Stimulated activated CD8-positive, alpha-beta memory T cell treated with anti-CD3 and anti-CD28 coated beads, Interleukin-4, amount 100 ng/mL, for 4 hours (primary cell): ENCODE data around the gene AMFR.

ENCODE experiments used
- DNase-seq, 2 donors: peaks; one replicate each; pipeline ENCODE4 v3.0.0-alpha.2; 2020; ENCODE audit warnings: low read depth in 2 of 2, low spot score in 1 of 2

The AMFR gene

DNA sequence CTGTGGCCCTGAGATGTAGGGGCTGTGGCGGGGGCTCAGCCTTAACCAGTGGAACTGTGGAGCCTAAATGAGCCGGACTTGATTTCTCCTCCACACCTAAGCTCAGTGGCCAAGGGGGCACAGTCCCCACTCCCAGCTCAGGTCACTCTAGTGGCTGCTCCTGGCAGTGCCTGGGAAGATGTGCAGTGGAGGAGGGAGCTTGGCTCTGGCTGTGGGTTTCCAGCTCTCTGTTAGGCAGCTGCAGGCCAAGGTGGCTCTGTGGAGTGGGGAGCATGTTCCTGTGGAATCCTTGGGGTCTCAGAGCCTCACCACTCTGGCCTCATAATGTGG, 76.3 kb downstream of the AMFR start:
- no peak for DNase-seq

DNA sequence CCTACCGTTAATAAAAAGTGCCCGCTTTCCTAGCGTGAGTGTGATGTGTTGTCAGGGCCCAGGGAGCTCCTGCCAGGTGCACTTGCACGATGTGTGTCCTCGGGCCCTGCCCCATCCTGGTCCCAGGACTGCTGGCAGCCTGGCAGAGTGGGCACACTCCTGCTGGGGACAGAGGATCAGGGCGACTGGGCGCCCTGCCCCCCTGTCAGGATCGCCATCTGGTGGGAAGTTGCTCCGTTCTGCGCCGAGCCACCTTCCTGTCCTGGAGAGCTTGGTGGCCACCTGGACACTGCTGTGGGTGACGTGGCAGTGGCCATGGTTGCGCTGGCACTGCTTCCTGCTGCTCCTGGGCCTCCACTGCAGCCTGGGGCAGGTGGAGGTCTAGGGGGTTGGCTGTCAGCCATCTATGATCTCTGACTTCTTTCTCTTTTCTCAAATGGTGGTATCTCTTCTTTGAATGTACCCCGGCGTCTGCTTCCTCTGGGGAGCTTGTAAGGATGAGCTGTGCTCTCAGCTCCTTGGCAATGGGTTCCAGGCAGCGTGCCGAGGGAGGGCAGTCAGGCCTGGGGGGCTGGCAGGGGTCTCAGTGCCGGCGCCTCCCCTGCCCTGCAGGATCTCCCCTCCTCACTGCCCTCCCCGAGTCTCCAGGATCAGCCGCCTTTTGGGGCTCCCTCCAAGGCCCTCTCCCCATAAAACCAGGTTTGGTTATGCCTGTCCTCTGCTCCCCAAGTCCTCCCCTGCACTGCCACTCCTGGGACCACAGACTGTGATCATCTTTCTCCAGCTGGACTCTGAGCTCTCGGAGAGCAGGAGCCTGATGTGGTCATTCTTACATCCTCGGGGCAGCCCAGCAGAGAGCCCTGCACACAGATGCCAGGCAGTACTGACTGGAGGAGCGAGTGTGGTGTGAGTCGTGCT, 76.9 kb downstream of the AMFR start:
- no peak for DNase-seq

DNA sequence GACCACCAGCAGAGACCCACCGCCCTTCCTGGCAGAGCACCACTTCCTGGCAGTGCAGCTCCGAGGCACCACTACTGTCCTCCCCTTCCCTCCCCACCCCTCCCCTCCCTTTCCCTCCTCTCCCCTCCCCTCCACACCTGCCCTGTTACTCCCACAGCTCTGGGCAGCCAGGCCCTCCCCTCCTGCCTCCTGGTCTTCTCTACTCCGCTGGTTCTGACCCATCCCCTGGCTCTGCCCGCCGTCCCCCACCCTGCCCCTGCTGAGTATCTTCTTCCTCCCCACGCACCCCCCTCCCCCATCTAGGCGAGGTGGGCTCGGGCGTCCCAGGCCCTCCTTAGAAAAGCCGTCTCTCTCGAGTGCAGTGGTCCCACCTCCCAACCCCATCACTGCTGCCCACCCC, 77.7 kb downstream of the AMFR start:
- no peak for DNase-seq

DNA sequence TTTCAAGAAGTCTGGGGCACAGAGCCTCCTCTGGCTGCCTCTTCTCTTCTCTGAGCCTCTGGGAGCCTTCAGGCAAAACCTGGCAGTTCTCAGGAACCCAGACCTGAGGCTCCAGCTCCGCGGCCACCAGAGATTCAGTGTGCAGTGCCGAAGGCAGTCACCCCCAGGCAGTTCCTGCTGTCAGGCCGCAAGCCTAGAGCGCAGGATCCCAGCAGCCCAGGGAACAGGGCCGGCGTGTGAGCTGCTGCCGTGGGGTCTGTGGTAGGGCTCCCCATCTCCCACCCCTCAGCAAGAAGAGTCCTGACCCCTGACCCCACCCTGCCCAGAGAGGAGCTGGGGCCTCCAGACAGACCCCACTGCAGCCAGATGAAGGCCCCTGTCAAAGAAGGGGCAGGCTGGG, 78.2 kb downstream of the AMFR start:
- DNase-seq = no peak

DNA sequence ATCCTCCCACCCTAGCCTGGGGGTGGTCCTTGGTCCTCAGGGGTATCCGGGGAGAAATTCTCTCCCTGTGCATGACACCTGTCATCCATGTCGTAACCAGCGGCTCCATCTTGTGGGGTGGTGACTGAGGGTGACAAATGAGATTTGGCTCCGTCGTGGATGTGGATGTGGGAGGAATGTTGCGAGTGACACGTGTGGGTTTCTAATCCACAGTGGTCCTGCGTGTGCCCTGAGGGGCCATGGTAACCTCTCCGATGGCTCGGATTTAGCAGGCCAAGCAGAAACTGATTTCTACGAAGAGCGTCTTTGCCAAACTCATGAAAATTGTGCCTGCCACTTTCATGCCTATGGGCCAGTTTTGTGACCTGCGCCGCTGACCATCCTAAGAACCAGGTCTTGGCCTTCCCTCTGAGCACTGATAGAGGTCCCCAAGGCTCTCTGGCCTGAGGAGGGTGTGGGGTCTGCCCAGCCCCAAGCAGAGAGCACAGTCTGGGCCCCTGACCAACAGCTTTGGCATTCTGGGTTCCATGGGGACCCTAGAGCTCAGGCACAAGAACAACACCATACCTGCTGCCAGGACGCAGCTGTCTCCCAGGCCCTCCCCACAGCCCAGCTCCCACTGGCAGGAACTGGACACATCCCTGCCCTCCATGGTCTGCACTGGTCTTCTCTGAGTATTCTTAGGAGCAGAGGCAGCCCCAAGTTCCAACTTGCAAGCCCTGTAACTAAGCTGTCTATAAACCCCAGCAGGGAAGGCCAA, 79.0 kb downstream of the AMFR start:
- DNase-seq = no peak

DNA sequence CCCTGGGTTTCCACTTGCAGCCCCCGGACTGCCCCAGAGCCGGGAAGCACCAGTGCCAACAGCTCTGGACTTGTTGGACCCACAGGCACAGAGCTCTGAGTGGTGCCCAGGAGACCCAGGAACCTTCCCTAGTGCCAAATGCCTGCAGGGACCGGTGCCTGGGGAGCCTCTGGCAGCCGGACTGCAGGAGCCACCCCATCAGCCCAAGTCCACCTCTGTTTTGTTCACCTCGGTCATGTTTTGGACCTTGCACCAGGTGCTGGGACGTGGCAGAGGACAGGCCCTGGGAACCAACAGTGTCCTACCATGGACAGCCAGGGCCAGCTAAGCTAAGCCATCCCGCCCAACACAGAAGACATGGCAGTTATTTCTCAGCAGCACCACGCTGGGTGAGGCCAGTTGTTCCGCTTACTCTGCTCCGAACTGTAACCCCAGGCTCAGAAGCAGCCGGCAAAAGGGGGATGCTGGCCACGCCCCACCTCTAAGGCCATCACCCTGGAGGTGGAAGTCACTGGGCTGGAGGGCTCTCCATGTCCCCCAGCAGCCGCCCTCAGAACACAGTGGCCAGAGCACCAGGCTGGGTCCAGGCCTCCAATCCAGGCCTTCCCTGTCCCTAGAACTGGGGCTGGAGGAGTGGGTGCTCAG, 79.8 kb downstream of the AMFR start:
- no peak for DNase-seq

DNA sequence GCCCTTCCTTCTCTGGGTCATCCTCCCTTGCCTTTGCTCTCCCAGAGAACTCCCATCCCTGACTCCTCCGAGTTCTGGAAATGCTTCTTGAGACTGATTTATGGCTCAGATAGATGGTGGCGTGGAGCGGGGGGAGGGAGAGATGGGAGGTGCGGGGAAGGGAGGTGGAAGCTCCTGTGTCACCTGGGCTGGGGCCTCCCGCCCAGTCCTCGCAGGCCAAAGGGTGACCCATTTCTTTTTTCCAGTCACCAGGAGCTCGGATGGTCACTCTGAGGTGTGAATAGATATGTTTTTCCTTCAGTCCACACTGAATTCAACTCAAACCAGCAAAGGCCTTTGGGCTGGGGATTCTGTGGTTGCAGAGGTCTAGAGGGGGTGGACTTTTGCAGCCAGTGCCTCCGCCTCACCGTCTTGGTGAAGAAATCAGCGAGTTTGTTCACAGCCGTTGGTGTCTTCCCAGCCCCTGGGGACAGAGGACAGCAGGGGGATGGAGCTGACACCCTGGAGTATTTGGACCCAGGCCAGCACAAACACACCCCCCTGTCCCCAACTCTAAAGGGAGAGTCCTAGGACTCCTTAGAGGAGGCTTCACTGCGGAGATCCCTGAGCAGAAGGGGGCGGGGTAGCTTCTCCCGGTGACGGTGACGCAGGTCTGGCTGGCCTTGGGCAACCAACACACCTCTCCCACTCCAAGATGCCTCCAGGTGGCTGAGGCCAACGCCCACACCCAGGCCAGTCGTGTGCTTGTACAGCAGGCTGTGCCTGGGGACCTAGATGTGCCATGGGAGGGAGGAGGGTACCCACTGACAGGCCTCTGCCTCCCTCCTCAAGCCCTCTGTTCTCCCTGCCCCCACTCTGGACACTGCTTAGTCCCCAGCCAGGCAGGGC, 80.6 kb downstream of the AMFR start:
- no peak for DNase-seq

DNA sequence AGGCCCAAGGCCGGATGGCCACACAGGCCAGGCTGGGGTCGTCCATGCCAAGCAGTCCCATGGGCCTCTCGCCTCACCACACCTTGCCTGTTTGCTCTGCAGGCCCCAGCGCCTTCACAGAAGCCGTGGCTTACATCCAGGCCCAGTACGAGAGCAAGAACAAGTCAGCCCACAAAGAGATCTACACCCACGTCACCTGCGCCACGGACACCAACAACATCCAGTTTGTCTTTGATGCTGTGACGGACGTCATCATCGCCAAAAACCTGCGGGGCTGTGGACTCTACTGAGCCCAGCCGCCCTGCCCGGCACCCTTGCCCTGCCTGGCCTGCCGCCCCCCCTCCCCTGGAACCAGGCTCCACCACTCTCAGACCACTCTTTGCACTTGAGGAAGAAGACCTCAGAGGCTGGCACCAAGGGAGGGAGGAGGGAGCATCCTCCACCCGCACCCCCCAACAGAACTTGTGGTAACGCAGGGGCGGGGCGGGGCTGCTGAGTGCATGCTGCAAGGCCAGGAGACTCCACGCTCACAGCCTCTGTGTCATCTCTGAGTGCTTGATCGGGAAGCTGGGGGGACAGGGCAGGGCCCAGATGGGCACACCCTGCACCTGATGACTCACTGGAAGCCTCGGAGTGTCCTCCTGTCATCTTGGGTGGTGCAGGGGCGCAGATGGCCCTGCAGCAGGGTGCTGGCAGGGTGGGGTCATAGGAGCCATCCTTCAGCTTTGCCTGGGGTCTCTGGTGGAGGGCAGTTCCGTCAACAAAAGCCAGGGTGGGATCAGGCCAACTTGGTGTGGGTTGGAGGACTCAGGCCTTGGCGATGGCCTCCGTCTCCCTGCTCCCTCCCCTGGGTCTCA, 81.5 kb downstream of the AMFR start:
- no peak for DNase-seq

DNA sequence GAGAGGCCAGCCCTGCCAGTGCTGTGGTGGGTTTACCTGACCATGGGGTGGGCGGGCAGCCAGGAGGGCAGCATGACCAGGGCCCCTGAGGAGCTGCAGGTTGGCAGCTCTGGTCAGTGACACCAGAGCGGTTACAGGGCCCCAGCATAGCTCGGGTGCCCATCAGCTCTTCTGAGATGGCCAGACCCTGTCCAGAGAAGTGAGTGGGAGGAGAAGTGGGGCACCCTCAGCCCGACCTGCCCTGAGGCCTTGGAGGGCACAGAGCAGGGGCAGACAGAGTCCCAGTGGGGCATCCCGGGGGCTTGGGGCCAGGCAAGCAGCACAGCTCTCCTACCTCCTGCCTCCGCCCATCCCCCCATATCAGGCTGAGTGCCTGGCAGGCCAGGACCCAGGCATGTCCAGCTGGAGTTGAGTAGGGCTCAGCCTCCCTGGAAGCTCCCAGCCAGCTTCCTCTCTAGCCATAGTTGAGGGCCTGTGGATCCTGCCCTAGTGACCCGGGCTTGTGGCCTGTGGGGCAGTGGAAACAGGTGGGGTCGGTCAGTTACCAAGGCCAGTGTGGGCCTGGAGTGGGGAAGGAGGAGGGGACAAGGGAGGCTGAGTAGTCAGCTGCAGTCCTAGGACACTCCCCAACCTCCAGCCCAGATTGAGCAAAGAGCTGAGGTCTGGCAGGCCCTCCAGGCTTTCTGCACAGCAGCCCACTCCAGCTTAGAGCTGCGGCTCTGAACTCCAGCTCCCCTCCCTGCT, 83.5 kb downstream of the AMFR start:
- no peak for DNase-seq

DNA sequence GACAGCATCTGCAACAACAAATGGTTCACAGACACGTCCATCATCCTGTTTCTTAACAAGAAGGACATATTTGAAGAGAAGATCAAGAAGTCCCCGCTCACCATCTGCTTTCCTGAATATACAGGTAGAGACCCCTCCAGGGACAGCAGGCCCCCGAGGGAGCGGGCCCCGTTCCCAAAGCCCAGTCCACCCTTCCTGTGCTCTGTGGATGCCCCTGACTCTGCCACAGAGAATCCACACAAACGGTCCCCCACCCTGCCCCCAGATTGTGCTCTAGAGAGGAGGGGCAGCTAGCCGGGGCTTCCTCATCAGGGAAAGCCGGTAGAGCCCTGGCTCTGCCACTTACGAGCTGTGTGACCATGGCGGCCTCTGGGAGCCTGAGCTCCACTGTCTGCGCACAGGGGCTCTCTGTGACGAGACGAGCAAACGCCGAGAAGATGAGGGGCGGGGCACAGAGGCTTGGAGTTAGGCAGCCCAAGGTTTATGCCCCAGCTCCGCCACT, 84.4 kb downstream of the AMFR start:
- DNase-seq = no peak

DNA sequence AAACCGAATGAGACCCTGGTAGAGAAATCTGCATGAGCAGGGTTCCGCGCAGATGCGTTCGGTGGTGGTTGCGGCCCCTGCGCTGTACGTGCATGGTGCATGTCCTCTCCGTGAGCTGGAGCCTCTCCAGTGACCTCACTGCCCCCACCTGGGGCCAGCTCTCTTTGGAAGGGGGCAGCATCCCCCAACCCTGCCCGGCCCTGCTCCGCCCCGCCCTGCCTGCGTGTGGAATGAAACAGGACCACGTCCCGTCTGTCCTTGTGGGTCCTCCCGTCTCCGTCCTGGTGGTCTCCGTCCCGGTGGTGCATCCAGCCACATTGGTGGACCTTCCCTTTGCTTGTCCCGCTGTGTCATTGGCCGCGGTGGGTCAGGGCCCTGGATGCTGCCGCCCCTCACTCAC, 84.9 kb downstream of the AMFR start:
- DNase-seq = no peak

DNA sequence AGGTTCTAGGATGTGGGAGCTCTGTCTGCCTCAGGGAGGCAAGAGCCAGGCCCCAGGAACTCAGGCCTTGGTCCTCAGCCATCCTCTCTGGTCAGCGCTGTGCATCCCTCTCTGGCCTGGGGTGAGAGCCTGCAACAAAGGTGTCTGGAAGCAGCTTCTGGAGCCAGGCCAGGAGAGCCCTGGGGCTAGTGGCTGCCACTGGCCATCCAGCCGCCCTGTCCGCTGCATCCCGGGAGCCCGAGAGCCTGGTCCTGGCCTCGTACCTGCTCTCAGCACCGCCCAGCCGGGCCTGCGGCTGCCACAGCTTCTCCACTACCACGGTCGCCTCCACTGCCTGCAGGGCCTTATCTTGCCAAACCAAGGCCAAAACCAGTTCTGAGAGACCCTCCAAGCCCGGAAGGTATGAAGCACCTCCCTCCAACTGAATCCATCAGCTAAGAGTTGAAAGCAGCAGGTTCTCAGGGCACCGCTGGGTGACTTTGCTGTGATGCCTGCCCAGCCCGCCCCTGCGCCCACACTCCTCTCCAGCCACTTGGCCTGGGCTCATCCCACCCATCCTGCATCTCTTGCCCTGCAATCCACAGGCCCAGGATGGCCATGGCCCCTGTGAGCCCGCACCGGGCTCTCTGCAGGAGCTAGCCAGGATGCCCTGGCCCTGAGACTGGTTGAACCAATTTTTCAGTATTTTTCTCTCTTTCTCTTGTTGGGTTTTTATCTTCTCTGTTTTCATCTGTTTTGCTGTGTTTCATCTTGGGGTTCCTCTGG, 85.7 kb downstream of the AMFR start:
- no peak for DNase-seq

DNA sequence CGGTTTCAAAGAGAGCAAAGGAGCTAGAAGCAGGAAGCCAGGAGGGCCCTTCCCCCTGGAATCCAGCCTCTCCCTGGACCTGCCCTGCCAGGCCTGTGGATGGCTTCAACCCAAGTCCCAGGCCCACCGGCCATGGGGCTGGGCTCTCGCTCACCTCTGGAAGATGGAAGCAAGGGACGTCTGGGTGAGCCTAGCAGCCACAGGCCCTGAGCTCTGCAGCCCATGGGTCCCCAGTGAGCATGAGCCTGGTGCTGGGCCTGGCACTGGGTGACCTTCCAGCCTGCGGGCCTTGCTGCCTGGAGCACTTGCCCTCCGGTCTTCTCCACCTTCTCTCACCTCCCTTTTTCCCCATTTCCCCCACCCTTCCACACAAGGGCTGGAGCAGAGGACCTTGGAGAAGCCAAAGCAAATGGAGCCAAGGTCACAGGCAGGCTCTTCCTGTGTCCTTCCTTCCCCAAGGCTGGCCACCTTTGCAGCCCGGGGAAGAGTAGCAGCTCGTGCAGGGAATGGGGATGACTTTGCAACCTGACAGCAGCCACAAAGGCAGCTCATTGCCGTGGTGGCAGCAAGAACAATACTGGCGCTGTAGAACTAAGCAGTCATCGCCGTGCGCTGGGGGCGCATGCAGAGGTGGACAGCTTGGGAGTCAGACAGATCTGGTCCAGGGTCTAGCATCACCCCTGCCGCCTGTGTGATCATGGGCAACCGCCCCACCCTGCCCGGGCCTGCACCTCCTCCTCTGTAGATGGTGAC, 86.6 kb downstream of the AMFR start:
- DNase-seq = no peak

DNA sequence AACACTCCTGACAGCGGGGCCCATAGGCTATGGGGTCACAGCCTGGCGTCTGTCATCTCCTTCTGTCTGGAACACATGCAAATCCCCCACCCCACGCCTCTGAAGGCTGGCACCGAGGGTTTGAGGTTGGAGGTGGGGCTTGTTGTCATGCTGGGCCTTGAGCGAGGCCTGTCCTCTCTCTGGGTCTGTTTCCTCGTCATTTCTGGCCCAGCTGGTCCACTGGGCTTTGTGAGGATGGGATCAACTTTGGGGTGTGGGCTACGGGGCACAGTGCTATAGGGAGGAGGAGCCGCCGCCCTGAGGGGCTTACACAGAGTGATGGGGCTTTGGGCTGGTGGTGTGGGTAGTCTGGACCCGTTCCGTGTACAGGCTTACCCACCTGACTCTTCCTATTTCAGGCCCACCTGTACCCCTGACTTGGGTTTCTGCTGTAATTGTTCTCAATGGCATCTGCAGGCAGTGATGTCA, 87.5 kb downstream of the AMFR start:
- DNase-seq = no peak

DNA sequence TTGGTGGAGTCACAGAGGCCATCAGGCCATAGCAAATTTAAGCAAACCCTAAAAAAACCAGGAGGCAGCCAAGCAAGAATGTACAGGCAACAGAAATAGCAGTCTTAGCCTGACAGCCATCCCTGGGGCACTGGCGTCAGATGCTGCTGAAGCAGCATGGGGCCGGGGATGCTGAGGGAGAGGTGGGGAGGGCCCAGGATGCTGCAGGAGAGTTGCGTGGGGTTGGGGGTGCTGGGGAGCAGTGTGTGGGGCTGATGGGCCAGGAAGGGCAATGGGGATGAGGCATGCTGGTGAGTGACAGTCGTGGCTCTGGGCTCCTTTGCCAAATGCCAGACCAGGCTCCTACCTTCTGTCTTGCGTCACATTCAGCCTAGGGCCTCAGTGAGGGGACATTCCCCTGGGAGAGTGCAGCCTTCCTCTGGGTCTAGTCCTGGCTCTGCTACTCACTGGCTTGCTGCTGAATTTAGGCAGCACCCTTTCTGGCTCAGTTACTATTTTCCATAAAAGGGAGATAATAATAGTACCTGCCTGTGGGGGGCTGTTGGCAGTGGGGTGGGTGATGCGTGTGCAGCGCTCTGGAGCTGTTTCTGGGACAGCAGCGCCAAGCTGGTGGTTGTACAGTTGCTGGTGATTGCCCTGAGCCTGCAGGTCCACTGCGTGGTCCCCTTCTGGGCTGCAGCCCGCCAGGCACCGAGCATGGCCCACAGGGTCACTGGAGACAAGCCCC, 88.1 kb downstream of the AMFR start:
- DNase-seq = no peak

DNA sequence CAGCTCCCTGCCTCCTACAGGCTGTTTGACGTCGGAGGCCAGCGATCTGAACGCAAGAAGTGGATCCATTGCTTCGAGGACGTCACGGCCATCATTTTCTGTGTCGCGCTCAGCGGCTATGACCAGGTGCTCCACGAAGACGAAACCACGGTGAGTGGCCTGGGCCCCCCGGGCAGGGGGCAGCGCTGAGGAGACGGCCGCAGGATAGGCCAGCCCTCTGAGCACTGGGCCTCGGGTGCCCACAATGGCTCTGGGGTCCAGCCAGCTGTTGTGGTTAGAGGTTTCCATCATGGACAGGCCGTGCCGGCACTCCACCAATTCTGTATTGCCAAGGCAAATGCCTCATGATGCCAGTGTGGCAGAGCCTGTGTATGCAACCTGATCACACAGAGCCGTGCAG, 88.6 kb downstream of the AMFR start:
- no peak for DNase-seq

DNA sequence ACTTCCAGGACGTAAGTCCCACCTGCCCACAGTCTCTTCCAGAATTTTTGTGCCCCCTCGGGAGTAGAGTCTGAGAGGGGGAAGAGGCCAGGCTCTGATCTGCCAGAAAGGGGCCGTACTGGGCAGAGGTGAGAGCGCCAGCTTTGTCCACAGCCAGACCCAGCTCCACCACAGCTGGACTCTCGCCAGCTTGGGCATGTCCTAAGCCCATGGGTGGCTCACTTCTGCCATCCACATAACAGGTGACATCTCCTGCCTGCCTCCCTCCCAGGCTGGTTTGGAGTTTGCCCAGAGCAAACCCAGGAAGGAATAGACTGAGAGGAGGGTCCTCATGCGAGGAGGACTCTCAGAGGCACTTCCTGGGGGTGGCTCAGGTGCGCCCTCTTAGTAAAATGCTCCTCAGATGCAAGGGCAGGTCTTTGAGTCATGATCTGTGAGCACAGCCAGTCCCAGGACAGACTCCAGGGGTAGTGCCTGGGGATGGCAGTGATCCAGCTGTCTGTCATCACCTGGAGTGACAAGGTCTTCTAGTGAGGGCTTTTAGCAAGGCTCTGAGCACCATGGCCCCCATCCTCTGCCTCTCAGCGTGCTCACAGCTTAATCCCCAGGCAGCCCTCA, 89.2 kb downstream of the AMFR start:
- DNase-seq = no peak
